Measurements from ENCODE around the gene IGSF23. TPM values are rescaled to one million over a fixed set of nuclear protein-coding genes. Genes with fewer than 3 reads are reported as not detected.
"Not testable (repeated sequence)": the region's sequence is repeated elsewhere in the genome, so short reads cannot be mapped to it uniquely, and the experiment has no call there.

Gene IGSF23
- total RNA-seq, 4 donors from 2014 or later, result not detected

DNA sequence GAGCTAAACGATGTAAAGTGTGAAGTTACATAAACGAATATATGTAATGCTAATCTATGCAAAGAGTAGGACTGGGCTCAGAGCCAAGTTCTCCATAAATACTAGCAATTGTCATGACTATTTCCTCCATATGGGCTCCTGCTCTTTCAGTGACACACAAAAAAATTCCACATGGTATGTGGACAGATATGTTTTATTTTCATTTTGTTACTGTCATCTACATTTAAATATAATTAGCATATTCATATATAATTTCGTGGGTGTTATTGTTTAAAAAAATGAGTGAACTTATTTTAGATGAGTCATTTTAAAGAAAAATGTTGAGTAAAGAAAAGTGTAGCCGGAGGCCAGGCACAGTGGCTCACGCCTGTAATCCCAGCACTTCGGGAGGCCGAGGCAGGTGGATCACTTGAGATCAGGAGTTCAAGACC is 5.0 kb upstream of the IGSF23 start:
- intact Hi-C loops (cut with DNase I; ENCODE audit: low total_unique reads) (no loop called here), in situ Hi-C loops (cut with MboI; ENCODE audit: low sequenced_read_pairs in 4 of 4) (no loop called here)
- Histone ChIP-seq H3K36me3 (no peaks in the 10 kb centered on the region), H3K4me1 (peaks cover 0 to 9% of the 10 kb centered on the region in 2 donors), H3K27me3 (no peaks in the 10 kb centered on the region), H3K9me3 (no peaks in the 10 kb centered on the region), H3K27ac (no peak overlapping the region), H3K4me3 (no peak overlapping the region)
- DNase-seq (no peak), ATAC-seq (no peak)
- TF ChIP-seq POLR2A (IDR thresholded peaks at IDR 0.05), result no peak

GRCh38 chr19:44609219-44609618 is 4.1 kb upstream of the IGSF23 start:
- intact Hi-C loops (cut with DNase I; ENCODE audit: low total_unique reads) (no loop called here), in situ Hi-C loops (cut with MboI; ENCODE audit: low sequenced_read_pairs in 4 of 4) (no loop called here)
- no peak overlapping the region for H3K4me3 ChIP-seq
- DNase-seq (no peak), ATAC-seq (no peak)
- no peaks in the 10 kb centered on the region for H3K9me3 ChIP-seq
- H3K4me1 ChIP-seq, result peaks cover 0 to 9% of the 10 kb centered on the region in 2 donors
- H3K27me3 ChIP-seq, result no peaks in the 10 kb centered on the region
- no peaks in the 10 kb centered on the region for H3K36me3 ChIP-seq
- TF ChIP-seq CTCF (IDR thresholded peaks at IDR 0.05 in 4 of 5, conservative IDR thresholded peaks at IDR 0.05 in 1 of 5) (no peak), POLR2A (IDR thresholded peaks at IDR 0.05) (no peak)
- no peak overlapping the region for H3K27ac ChIP-seq

GRCh38 chr19:44610497-44610896 is 2.9 kb upstream of the IGSF23 start:
- H3K9me3 ChIP-seq, ATAC-seq: not testable (repeated sequence)

GRCh38 chr19:44611812-44612295 is 1.5 kb upstream of the IGSF23 start:
- DNase-seq (no peak), ATAC-seq (no peak)
- in situ Hi-C loops (cut with MboI; ENCODE audit: low sequenced_read_pairs in 4 of 4), result no loop called here
- TF ChIP-seq CTCF (IDR thresholded peaks at IDR 0.05 in 4 of 5, conservative IDR thresholded peaks at IDR 0.05 in 1 of 5) (no peak), POLR2A (IDR thresholded peaks at IDR 0.05) (no peak)
- Histone ChIP-seq H3K9me3 (no peaks in the 10 kb centered on the region), H3K27me3 (no peaks in the 10 kb centered on the region), H3K27ac (no peak overlapping the region), H3K36me3 (no peaks in the 10 kb centered on the region), H3K4me1 (peaks cover 0 to 9% of the 10 kb centered on the region in 2 donors), H3K4me3 (no peak overlapping the region)
- intact Hi-C loops (cut with DNase I; ENCODE audit: low total_unique reads), result no loop called here

More at GRCh38 chr19:44610497-44610896, 2.9 kb upstream of the IGSF23 start:
- H3K36me3 ChIP-seq; H3K4me1 ChIP-seq; H3K4me3 ChIP-seq; intact Hi-C loops (cut with DNase I; ENCODE audit: low total_unique reads); in situ Hi-C loops (cut with MboI; ENCODE audit: low sequenced_read_pairs in 4 of 4); H3K27me3 ChIP-seq; DNase-seq; H3K27ac ChIP-seq: not testable (repeated sequence)

GRCh38 chr19:44614313-44614712 is 950 bp downstream of the IGSF23 start:
- intact Hi-C loops (cut with DNase I; ENCODE audit: low total_unique reads), result no loop called here
- ATAC-seq, result no peak
- in situ Hi-C loops (cut with MboI; ENCODE audit: low sequenced_read_pairs in 4 of 4), result no loop called here
- Histone ChIP-seq H3K9me3 (no peaks in the 10 kb centered on the region), H3K27me3 (no peaks in the 10 kb centered on the region), H3K27ac (no peak overlapping the region), H3K36me3 (no peaks in the 10 kb centered on the region), H3K4me3 (no peak overlapping the region), H3K4me1 (no peaks in the 10 kb centered on the region)
- TF ChIP-seq CTCF (IDR thresholded peaks at IDR 0.05 in 4 of 5, conservative IDR thresholded peaks at IDR 0.05 in 1 of 5), result no peak
- TF ChIP-seq POLR2A (IDR thresholded peaks at IDR 0.05), result no peak
- DNase-seq, result no peak

- Histone ChIP-seq H3K36me3 (no peaks in the 10 kb centered on the region), H3K27me3 (no peaks in the 10 kb centered on the region), H3K27ac (no peak overlapping the region), H3K4me1 (no peaks in the 10 kb centered on the region), H3K4me3 (no peak overlapping the region), H3K9me3 (no peaks in the 10 kb centered on the region)
- ATAC-seq, result no peak
- in situ Hi-C loops (cut with MboI; ENCODE audit: low sequenced_read_pairs in 4 of 4) (no loop called here), intact Hi-C loops (cut with DNase I; ENCODE audit: low total_unique reads) (no loop called here)
- TF ChIP-seq POLR2A (IDR thresholded peaks at IDR 0.05) (no peak), CTCF (IDR thresholded peaks at IDR 0.05 in 4 of 5, conservative IDR thresholded peaks at IDR 0.05 in 1 of 5) (no peak)
- no peak for DNase-seq
These were observed 2.5 kb downstream of the IGSF23 start for GRCh38 chr19:44615863-44616247.

Data from gastrocnemius medialis (tissue), 4 donors.